K562 (cell line): ENCODE results near the gene PTPRC. TPM values are rescaled to one million over a fixed set of nuclear protein-coding genes. Genes with fewer than 3 reads are reported as not detected.

Source experiments
- ATAC-seq: fragments of 200-7000 bp; cut with Tn5 transposase; 3 replicates; pipeline ENCODE4 v1.9.1; 2020; ENCODE audit warnings: moderate library complexity
- BruUV-seq: library from RNA; stranded (reverse); fragments of 400-500 nt; replicated peaks from 2 replicates; lab custom pipeline; 2021; lab: Mats Ljungman, UMichigan
- CTCF ChIA-PET: fragments of 300-600 bp; formaldehyde crosslinking; extraction: SDS; loops from one replicate; lab custom pipeline; 2021; ENCODE audit warnings: low intra/inter-chr PET ratio; lab: Yijun Ruan, JAX
- POLR2A ChIA-PET: fragments of 300-600, 350-650 bp; sonication (Branson Sonifier 250); formaldehyde crosslinking; extraction: SDS; loops from one replicate; lab custom pipeline; 2021; ENCODE audit warnings: antibody characterized with exemption, inconsistent platforms; lab: Yijun Ruan, JAX
- DNase-seq, 4 experiments: peaks; one replicate each; pipeline versions ENCODE4 v3.0.0 to v3.0.0-alpha.2; 2011 to 2018; ENCODE audit warnings: low spot score in 3 of 4, mixed read lengths in 3 of 4; ENCODE audit errors: extremely low read depth in 1 of 4
- FAIRE-seq: peaks from 2 replicates; lab custom pipeline; 2011; peaks lifted over from hg19 to GRCh38; lab: Jason Lieb, UNC
- H2AFZ ChIP-seq: 2 replicates; pipeline ENCODE4 v1.6.0; 2011; ENCODE audit warnings: low read depth, low read length, control low read depth, inconsistent platforms
- H3K27ac ChIP-seq: fragments of 200-600 bp; 3 replicates; pipeline ENCODE4 v1.8.0; 2011; ENCODE audit warnings: low read depth, mild to moderate bottlenecking, control low read depth, inconsistent platforms, low read length, moderate library complexity, mixed read lengths; ENCODE audit errors: extremely low read depth
- H3K27me3 ChIP-seq, 2 experiments: fragments of 300-600 bp in 1 of 2; 2 replicates in 1 of 2; 3 replicates in 1 of 2; pipeline versions ENCODE4 v1.6.0 to v1.8.0; 2011; ENCODE audit warnings: inconsistent platforms in 2 of 2, low read length in 2 of 2, mild to moderate bottlenecking in 1 of 2, mixed read lengths in 1 of 2, moderate library complexity in 1 of 2; ENCODE audit not compliant: control insufficient read depth in 2 of 2, insufficient read depth in 2 of 2
- H3K36me3 ChIP-seq: fragments of 300-600 bp; 3 replicates; pipeline ENCODE4 v1.8.0; 2011; ENCODE audit warnings: mild to moderate bottlenecking, low read length, inconsistent platforms; ENCODE audit not compliant: control insufficient read depth, insufficient read depth
- H3K4me1 ChIP-seq, 2 experiments: fragments of 200-600 bp in 1 of 2; replicated peaks in 1 of 2; 2 replicates in 1 of 2; 3 replicates in 1 of 2; pipeline versions ENCODE4 v1.5.1 to v1.8.0; 2011; ENCODE audit warnings: inconsistent platforms in 2 of 2, low read length in 2 of 2, mild to moderate bottlenecking in 1 of 2, mixed read lengths in 1 of 2, moderate library complexity in 1 of 2; ENCODE audit not compliant: control insufficient read depth in 2 of 2, insufficient read depth in 2 of 2
- H3K4me2 ChIP-seq: 2 replicates; pipeline ENCODE4 v1.6.1; 2011; ENCODE audit warnings: low read length, control low read depth, inconsistent platforms, mixed read lengths; ENCODE audit not compliant: insufficient read depth
- H3K4me3 ChIP-seq: fragments of 200-600 bp; sonication (generic), shearing (Covaris generic); 2 replicates; pipeline ENCODE4 v1.5.1; 2016; ENCODE audit warnings: control low read depth, inconsistent platforms
- H3K79me2 ChIP-seq: fragments of 200-600 bp; 3 replicates; pipeline ENCODE4 v1.8.0; 2011; ENCODE audit warnings: low read length, inconsistent platforms; ENCODE audit not compliant: control insufficient read depth, insufficient read depth
- H3K9ac ChIP-seq, 2 experiments: 2 replicates each; pipeline versions ENCODE4 v1.6.0 to v1.6.1; 2011; ENCODE audit warnings: low read depth in 2 of 2, low read length in 2 of 2, control low read depth in 1 of 2, inconsistent platforms in 1 of 2, mild to moderate bottlenecking in 1 of 2, mixed read lengths in 1 of 2; ENCODE audit not compliant: insufficient read depth in 1 of 2
- H3K9me1 ChIP-seq: one replicate; pipeline ENCODE4 v1.6.0; 2011; ENCODE audit warnings: inconsistent platforms, mild to moderate bottlenecking, low read length, moderate library complexity; ENCODE audit not compliant: control insufficient read depth, insufficient read depth
- H3K9me3 ChIP-seq: replicated peaks from 2 replicates; pipeline ENCODE4 v1.5.1; 2011; ENCODE audit warnings: low read depth, low read length, inconsistent platforms; ENCODE audit not compliant: control insufficient read depth, insufficient read depth
- H4K20me1 ChIP-seq: replicated peaks from 2 replicates; pipeline ENCODE4 v1.6.1; 2011; ENCODE audit warnings: low read length, inconsistent platforms, mixed read lengths; ENCODE audit not compliant: control insufficient read depth, insufficient read depth
- CBX1 ChIP-seq: sonication (generic); IDR thresholded peaks from 2 replicates; pipeline ENCODE4 v1.6.1; 2016; ENCODE audit warnings: antibody characterized with exemption, low read depth, mild to moderate bottlenecking
- CBX3 ChIP-seq, 2 experiments: IDR thresholded peaks; 1 replicate in 1 of 2; 2 replicates in 1 of 2; pipeline ENCODE4 v1.6.1; 2012; ENCODE audit warnings: inconsistent platforms in 2 of 2, low read length in 2 of 2, borderline replicate concordance in 1 of 2, control low read depth in 1 of 2
- CGGBP1 ChIP-seq: fragments of 250-450 bp; sonication (Bioruptor Pico); IDR thresholded peaks from 2 replicates; pipeline ENCODE4 v1.9.0; 2021; ENCODE audit warnings: mild to moderate bottlenecking
- COPS2 ChIP-seq: fragments of 450-650 bp; conservative IDR thresholded peaks from 2 replicates; pipeline ENCODE4 v1.6.1; 2016; ENCODE audit warnings: mild to moderate bottlenecking, moderate library complexity
- CXXC5 ChIP-seq: fragments of 250-450 bp; sonication (Bioruptor Pico); IDR thresholded peaks from 2 replicates; pipeline ENCODE4 v1.8.0; 2022; ENCODE audit warnings: inconsistent platforms, mild to moderate bottlenecking, moderate library complexity
- HDAC3 ChIP-seq: fragments of 450-650 bp; IDR thresholded peaks from 2 replicates; pipeline ENCODE4 v1.6.1; 2018; ENCODE audit warnings: borderline replicate concordance, mild to moderate bottlenecking, moderate library complexity; ENCODE audit not compliant: partially characterized antibody
- HDGF ChIP-seq: fragments of 450-650 bp; IDR thresholded peaks from 2 replicates; pipeline ENCODE4 v1.6.1; 2016
- HNRNPLL ChIP-seq: fragments of 200-400 bp; formaldehyde crosslinking; IDR thresholded peaks from 2 replicates; pipeline ENCODE4 v1.6.1; 2017; ENCODE audit warnings: low read length, low read depth, mild to moderate bottlenecking; ENCODE audit not compliant: poor library complexity, severe bottlenecking
- HOXB6 ChIP-seq: fragments of 250-450 bp; sonication (Bioruptor Pico); IDR thresholded peaks from 2 replicates; pipeline ENCODE4 v1.5.1; 2022; ENCODE audit warnings: mild to moderate bottlenecking, borderline replicate concordance
- KLF1 ChIP-seq: fragments of 450-650 bp; IDR thresholded peaks from 2 replicates; pipeline ENCODE4 v1.6.1; 2016; ENCODE audit warnings: missing genetic modification characterization, missing compliant biosample characterization
- POLR2B ChIP-seq: fragments of 450-650 bp; IDR thresholded peaks from 2 replicates; pipeline ENCODE4 v1.6.1; 2018; ENCODE audit warnings: low read depth; ENCODE audit not compliant: partially characterized antibody
- SMAD1 ChIP-seq: fragments of 150-350 bp; IDR thresholded peaks from 2 replicates; pipeline ENCODE4 v1.6.1; 2014; ENCODE audit warnings: low read length, low read depth; ENCODE audit not compliant: partially characterized antibody
- TRIM24 ChIP-seq, 2 experiments: fragments of 450-650 bp; IDR thresholded peaks; 2 replicates each; pipeline ENCODE4 v1.6.1; 2016
- ZBTB33 ChIP-seq: sonication (generic); formaldehyde crosslinking; IDR thresholded peaks from 2 replicates; pipeline ENCODE4 v1.8.1; 2023; ENCODE audit warnings: mild to moderate bottlenecking, missing genetic modification reagents
- ZC3H4 ChIP-seq: sonication (generic); formaldehyde crosslinking; IDR thresholded peaks from 2 replicates; pipeline ENCODE4 v1.9.0; 2021; ENCODE audit warnings: missing genetic modification reagents, borderline replicate concordance
- ZNF224 ChIP-seq: sonication (generic); formaldehyde crosslinking; IDR thresholded peaks from 2 replicates; pipeline ENCODE4 v1.8.0; 2022; ENCODE audit warnings: mild to moderate bottlenecking, missing genetic modification reagents
- ZNF347 ChIP-seq: fragments of 450-650 bp; formaldehyde crosslinking; IDR thresholded peaks from 2 replicates; pipeline ENCODE4 v1.4.0; 2020; ENCODE audit warnings: low read depth, mild to moderate bottlenecking, moderate library complexity
- ZNF551 ChIP-seq: fragments of 250-450 bp; sonication (Bioruptor Pico); IDR thresholded peaks from 2 replicates; pipeline ENCODE4 v1.5.0; 2021; ENCODE audit warnings: mild to moderate bottlenecking, moderate library complexity
- ZSCAN29 ChIP-seq: fragments of 450-650 bp; IDR thresholded peaks from 2 replicates; pipeline ENCODE4 v1.6.1; 2017
- WGBS: fragments of 100-300 bp; shearing (Covaris generic); methylation state at CpG from one replicate; pipeline ENCODE4 v1.1.6; 2016; ENCODE audit warnings: low coverage, mixed read lengths; ENCODE audit not compliant: insufficient coverage; ENCODE audit errors: missing lambda C conversion rate; 5-methylcytosine and 5-hydroxymethylcytosine counted together
- in situ Hi-C: fragments of 300-500 bp; cut with MboI; formaldehyde crosslinking; loops from 4 replicates; pipeline ENCODE4 v1.15.0; 2018; ENCODE audit warnings: inconsistent platforms, mixed read lengths
- intact Hi-C: fragments of 100-400 bp; cut with micrococcal nuclease; formaldehyde crosslinking; loops from 2 replicates; pipeline ENCODE4 v1.14.2; 2022
- polyA plus RNA-seq, 8 experiments: library from polyadenylated mRNA; depleted of rRNA in 4 of 8; stranded (reverse) in 5 of 8; unstranded in 3 of 8; fragments of >200 nt; fragmentation: Nextera tagmentation in 2 of 8; fragmentation: Illumina TruSeq in 1 of 8; extraction: Ambion mirVana in 2 of 8; extraction: Trizol in 1 of 8; gene quantifications; 2 replicates each; pipeline versions ENCODE4 v1.2.1 to v1.2.3, GENCODE V29; 2011 to 2014; ENCODE audit warnings: inconsistent platforms in 1 of 8, missing spikeins in 1 of 8
- total RNA-seq, 7 experiments: library from RNA; depleted of rRNA in 6 of 7; stranded (reverse); fragments of >200 nt in 6 of 7; fragmentation: Illumina TruSeq in 2 of 7; extraction: Trizol in 2 of 7; gene quantifications; 2 replicates each; pipeline versions ENCODE4 v1.2.1 to v1.2.3, GENCODE V29; 2011 to 2021; ENCODE audit warnings: low replicate concordance in 1 of 7

Gene PTPRC
- total and polyA plus RNA-seq, 9 of the 15 experiments (the other 6 are each of a cell fraction or from before 2014, with no cell fraction given): 7.1 to 107 (median 62.9) TPM

GRCh38 chr1:198651650-198652400 is 13.0 kb downstream of the PTPRC start (continued):
- TF ChIP-seq ZBTB33 (CRISPR knock-in tag): no peak
- TF ChIP-seq ZNF347: no peak
- no peak for TF ChIP-seq CBX3 (IDR thresholded peaks at IDR 0.05; ENCODE audit: borderline replicate concordance in 1 of 2, low read length in 2 of 2)
- no peak for TF ChIP-seq CBX1

GRCh38 chr1:198653808-198654413 is 15.1 kb downstream of the PTPRC start:
- in situ Hi-C loops (no loop called here), intact Hi-C loops (no loop called here)
- no peak overlapping the region for H3K9ac ChIP-seq
- peaks cover 0 to 28% of the 10 kb centered on the region in 2 experiments; a peak in 3 of 5 replicates for H3K4me1 ChIP-seq
- BruUV-seq: no TSS peak
- FAIRE-seq: no peak
- H3K27me3 ChIP-seq: no peaks in the 10 kb centered on the region
- H4K20me1 ChIP-seq: no peaks in the 10 kb centered on the region
- no peak overlapping the region for H3K27ac ChIP-seq
- no peaks in the 10 kb centered on the region for H3K9me1 ChIP-seq
- no peak for ATAC-seq
- 52% methylated on average over 3 of the region's 3 CpGs for WGBS
- H3K4me3 ChIP-seq: no peak overlapping the region
- CTCF ChIA-PET: no interaction called here
- peaks cover 56% of the 10 kb centered on the region for H3K79me2 ChIP-seq
- no peaks in the 10 kb centered on the region for H3K36me3 ChIP-seq
- TF ChIP-seq HOXB6 (no peak), CGGBP1 (CRISPR knock-in tag) (no peak), TRIM24 (IDR thresholded peaks at IDR 0.05) (no peak), HDAC3 (no peak), ZC3H4 (no peak), HDGF (no peak), CXXC5 (CRISPR knock-in tag) (no peak), ZSCAN29 (no peak), ZNF551 (no peak), POLR2B (no peak), COPS2 (no peak), HNRNPLL (no peak), SMAD1 (no peak), KLF1 (tag) (no peak), ZNF224 (CRISPR knock-in tag) (no peak)
- H2AFZ ChIP-seq: no peak overlapping the region
- H3K4me2 ChIP-seq: no peak overlapping the region
- POLR2A ChIA-PET: no interaction called here
- H3K9me3 ChIP-seq: no peaks in the 10 kb centered on the region
- no peak for DNase-seq
